Measurements from ENCODE around the gene TTPAL. TPM values are rescaled to one million over a fixed set of nuclear protein-coding genes. Genes with fewer than 3 reads are reported as not detected.

Gene TTPAL
- polyA plus RNA-seq, 1 donor from 2014 or later, result 11.3 TPM

DNA sequence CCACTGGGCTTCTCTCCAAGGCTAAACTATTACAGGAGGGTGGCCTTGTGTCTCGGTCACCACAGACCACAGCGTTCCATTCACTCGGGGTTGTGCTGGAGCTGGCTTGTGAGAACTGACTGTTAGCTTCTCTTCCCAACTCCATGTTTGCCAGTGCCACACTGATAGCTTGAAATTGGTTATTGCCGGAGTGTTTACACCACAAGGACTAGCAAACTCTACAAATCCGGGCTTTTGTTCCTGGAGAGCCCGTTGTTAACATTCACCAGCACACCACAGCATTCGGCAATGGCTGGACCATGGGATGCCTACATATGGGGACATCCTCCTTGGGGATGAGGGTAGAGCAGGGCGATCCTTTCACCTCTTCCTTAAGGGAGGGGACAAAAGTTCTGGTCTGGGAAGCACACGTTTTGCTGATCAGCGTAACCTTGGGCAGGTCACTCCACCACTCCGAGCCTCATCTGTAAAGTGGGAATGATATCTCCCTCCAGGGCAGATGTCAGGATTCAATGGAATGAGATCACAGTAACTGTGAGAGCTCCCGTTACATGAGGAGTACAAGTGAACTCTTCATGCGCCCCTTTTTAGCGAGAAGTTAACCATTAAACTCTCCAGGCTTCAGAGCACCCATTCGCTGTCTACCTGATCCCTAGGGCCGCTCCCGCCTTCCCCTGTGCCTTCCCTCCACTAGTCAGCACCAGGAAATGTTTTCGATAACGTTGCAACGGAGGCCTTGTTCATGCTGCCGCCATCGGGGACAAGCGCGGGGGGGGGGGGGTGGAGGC lies 41.7 kb upstream of the TTPAL start:
- peaks cover 3% of the 10 kb centered on the region for H3K27me3 Mint-ChIP-seq
- no peaks in the 10 kb centered on the region for H3K9me3 Mint-ChIP-seq
- H3K36me3 Mint-ChIP-seq, result no peaks in the 10 kb centered on the region
- no peak overlapping the region for H3K27ac Mint-ChIP-seq
- H3K4me1 Mint-ChIP-seq, result no peaks in the 10 kb centered on the region
- H3K4me3 Mint-ChIP-seq, result no peak overlapping the region

DNA sequence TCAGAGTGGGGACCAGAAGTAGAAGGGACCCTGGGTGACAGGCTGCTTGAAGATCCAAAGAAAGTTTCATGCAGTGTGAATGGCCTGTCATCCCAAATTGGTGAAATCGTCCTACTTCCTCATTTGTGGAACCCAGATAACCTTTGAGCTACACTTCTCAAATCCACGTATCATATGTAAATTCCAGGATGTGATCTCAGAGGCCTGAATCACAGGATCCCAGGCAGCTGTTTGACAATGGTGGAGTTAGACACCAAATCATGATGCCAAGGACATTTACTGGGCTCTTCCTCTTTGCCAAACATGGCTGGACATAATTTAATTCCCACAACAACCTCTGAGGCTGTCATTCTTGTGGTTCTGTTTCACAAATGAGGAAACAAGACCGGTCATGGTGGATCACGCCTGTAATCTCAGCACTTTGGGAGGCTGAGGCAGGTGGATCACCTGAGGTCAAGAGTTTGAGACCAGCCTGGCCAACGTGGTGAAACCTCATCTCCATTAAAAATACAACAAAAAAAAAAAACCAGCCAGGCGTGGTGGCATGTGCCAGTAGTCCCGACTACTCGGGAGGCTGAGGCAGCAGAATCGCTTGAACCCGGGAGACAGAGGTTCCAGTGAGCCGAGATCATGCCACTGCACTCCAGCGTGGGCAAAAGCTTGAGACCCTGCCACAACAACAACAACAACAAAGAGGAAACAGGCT lies 39.9 kb upstream of the TTPAL start:
- Mint-ChIP-seq H3K27ac (no peak overlapping the region), H3K27me3 (peaks cover 6% of the 10 kb centered on the region), H3K9me3 (no peaks in the 10 kb centered on the region), H3K36me3 (peaks cover 1% of the 10 kb centered on the region), H3K4me1 (no peaks in the 10 kb centered on the region), H3K4me3 (no peak overlapping the region)

DNA sequence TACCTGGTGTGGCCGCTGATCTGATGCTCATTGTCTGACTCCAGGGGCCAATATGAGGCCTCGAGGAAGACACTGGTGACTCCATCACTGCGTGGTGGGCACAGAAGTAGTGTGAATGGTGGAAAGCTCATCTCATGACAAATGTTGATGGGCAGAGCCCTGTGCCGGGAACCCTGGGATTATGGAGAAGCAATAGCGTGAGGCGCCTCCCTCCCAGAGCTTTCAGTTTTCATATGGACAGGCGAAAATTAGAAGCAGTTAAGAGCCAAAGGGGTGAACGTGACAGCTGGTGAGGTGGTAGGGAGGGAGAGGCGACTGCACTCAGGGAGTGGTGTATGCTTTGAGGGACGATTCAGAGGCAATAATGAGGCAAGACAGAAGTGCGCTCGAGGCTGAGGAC lies 39.3 kb upstream of the TTPAL start:
- H3K4me1 Mint-ChIP-seq, result no peaks in the 10 kb centered on the region

DNA sequence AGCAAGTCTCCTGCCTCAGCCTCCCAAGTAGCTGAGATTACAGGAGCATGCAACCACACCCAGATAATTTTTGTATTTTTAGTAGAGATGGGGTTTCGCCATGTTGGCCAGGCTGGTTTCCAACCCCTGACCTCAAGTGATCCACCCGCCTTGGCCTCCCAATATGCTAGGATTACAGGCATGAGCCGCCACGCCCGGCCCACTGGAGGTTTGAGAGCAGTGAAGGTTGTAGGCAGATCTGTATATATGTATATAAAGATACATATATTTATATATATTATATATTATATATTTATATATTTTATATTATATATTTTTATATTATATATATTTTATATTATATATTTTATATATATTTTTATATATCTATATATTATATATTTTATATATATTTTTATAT lies 38.2 kb upstream of the TTPAL start:
- H3K4me3 Mint-ChIP-seq, result no peak overlapping the region
- H3K9me3 Mint-ChIP-seq, result no peaks in the 10 kb centered on the region
- H3K27ac Mint-ChIP-seq, result no peak overlapping the region
- no peaks in the 10 kb centered on the region for H3K4me1 Mint-ChIP-seq
- peaks cover 1% of the 10 kb centered on the region for H3K36me3 Mint-ChIP-seq
- peaks cover 4% of the 10 kb centered on the region for H3K27me3 Mint-ChIP-seq

More for the DNA sequence above, 39.3 kb upstream of the TTPAL start:
- Mint-ChIP-seq H3K27me3 (peaks cover 3% of the 10 kb centered on the region), H3K27ac (peak overlapping the region in 1 of 3 donors; percentile 42), H3K36me3 (peaks cover 1% of the 10 kb centered on the region), H3K9me3 (no peaks in the 10 kb centered on the region), H3K4me3 (no peak overlapping the region)

DNA sequence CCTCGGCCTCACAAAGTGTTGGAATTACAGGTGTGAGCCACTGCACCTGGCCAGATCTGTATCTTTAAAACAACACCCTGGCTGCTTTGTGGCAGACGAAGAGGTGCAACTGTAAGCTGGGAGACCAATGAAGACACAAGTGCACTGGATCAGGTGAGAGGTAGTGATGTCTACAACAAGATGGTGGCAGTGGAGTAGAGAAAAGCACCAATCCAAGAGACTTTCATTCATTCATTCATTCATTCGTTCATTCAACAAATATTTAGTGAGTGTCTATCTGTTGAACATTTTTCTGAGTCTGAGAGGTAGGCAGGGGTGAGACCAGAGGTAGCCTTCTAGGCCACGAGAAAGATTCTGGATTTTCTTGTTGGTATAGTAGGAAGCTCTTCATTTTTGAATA lies 36.9 kb upstream of the TTPAL start:
- Mint-ChIP-seq H3K4me3 (no peak overlapping the region), H3K4me1 (no peaks in the 10 kb centered on the region), H3K36me3 (peaks cover 1% of the 10 kb centered on the region), H3K27me3 (peaks cover 11% of the 10 kb centered on the region), H3K9me3 (no peaks in the 10 kb centered on the region), H3K27ac (no peak overlapping the region)

DNA sequence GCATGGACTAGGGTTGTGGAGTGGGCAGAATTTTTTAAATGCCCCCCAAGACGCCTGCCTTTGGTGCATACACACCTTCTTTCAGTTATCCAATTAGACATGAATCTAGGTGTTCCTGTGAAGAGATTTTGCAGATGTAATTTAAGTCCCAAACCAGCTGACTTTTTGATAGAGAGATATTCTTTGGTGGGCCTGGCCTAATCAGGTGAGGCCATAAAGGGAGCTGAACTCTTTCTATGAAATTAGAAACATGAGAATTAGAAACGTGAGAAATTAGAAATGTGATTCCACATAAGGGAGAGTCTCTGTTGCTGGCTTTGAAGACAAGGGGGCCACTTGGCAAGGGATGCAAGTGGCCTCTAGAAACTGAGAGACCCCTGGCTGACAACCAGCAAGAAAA lies 36.4 kb upstream of the TTPAL start:
- Mint-ChIP-seq H3K9me3 (no peaks in the 10 kb centered on the region), H3K36me3 (peaks cover 1% of the 10 kb centered on the region), H3K4me1 (no peaks in the 10 kb centered on the region), H3K4me3 (no peak overlapping the region), H3K27me3 (peaks cover 11% of the 10 kb centered on the region), H3K27ac (no peak overlapping the region)

DNA sequence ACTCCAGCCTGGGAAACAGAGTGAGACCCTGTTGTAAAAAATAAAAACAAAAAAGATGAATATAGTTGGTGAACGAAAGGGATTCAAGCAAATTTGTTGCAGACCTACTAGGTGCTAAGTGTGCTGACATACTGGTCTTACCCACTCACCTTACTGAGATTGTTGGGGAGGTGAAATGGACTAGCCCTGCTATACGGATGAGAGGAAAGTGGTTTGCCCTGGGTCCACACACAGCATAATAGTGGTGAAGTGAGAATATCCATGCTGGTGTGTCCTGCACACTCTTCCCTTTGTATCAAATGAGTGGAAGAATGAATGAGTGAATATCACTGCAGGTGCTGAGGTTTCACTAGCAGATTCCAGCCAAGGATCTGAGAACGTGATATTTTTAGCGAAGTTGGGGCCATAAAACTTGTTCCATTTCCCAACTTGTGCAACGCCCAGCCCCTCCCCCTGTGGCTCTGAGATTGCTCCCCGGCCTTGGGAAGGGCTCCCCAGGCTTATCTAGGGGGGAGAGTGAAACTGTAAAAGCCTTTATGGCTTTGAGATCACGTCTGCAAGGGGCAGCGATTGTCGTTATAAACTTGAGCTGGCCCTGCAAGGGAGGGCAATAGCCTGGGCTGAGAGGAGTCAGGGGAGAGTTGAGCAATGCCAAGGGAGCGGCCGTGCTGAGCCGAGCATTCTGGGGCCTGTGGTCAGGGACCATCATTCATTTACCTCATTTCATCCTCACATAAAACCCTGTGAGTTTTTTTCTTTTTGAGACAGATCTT lies 33.2 kb upstream of the TTPAL start:
- Mint-ChIP-seq H3K27me3 (peaks cover 11% of the 10 kb centered on the region), H3K36me3 (peaks cover 1% of the 10 kb centered on the region)

DNA sequence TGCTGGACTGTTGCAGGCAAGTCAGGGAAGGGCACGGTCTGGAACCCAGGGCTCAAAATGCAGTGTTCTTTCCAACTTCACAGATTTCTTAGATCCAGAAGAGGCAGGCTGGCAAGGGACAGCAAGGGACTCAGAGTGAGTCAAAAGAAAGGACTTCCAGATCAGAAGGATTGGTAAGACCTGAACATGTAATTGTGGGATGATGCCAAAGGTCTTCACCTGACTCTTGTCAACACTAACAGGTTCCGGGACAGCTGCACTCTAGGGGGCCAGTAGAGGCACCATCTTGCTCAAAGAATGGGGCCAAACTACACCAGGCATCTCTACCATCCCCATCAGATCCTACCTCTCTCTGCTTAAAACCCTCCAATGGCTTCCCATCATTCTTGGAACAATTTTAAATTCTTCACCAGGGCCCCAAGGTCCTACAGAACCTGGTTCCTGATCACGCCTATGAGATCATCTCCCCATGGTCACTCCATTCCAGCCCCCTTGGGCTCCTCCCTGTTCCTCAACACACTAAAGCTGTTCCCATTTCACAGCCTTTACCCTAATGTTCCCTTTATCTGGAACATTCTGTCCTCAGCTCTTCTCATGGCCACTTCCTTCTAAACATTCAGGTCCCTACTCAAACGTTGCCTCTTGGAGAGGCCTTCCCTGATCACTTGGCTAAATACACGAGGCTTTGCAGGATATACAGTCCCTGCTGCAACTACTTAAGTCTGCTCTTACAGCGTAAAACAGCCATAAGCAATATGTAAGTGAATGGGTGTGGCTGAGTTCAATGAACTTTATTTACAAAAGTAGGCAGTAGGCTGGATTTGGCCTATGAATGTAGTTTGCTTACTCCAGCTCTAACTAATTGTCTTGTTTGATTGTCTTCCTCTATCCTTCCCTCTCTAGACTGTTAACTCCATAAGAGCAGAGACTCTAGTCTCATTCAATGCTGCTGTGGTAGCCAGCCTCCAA lies 29.6 kb upstream of the TTPAL start:
- Mint-ChIP-seq H3K36me3 (no peaks in the 10 kb centered on the region), H3K9me3 (peaks cover 0 to 3% (median 3%) of the 10 kb centered on the region in 3 donors), H3K27me3 (peaks cover 14% of the 10 kb centered on the region), H3K4me3 (no peak overlapping the region), H3K4me1 (peaks cover 0 to 5% (median 0%) of the 10 kb centered on the region in 3 donors), H3K27ac (peak overlapping the region in 1 of 3 donors; percentile 9)

More for the DNA sequence above, 33.2 kb upstream of the TTPAL start:
- Mint-ChIP-seq H3K4me1 (no peaks in the 10 kb centered on the region), H3K9me3 (no peaks in the 10 kb centered on the region), H3K27ac (no peak overlapping the region), H3K4me3 (no peak overlapping the region)

DNA sequence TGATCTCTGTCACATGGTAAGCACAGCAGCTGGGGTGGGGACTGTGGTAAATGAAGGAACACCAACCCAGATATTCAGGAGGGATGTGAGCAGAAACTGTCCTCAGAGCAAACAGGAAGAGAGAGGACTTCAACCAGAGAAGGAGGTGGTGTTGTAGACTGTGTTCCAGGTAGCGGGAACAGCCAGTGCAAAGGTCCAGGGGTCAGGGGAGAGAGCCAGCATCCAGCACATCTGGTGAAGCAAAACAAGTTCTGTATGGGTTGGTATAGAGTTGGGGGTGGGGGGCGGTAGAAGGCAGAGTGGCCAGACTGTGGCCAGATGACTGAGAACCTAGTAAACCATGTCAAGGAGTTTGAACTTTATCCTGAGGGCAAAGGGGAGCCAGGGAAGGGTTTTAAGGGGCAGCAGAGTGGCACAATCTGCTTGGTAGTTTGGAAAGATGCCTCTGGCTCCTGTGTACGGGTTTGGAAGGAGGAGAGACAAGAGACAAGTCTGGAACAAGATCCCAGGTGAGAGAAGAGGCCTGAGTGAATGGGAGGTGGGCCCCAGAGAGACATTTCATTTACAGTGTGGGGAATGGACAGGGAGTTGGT lies 27.8 kb upstream of the TTPAL start:
- peaks cover 0 to 3% (median 3%) of the 10 kb centered on the region in 3 donors for H3K9me3 Mint-ChIP-seq
- H3K27me3 Mint-ChIP-seq, result peaks cover 10% of the 10 kb centered on the region
- H3K27ac Mint-ChIP-seq, result no peak overlapping the region
- peaks cover 0 to 5% (median 0%) of the 10 kb centered on the region in 3 donors for H3K4me1 Mint-ChIP-seq
- no peaks in the 10 kb centered on the region for H3K36me3 Mint-ChIP-seq
- H3K4me3 Mint-ChIP-seq, result peak overlapping the region in 1 of 4 donors; percentile 59

DNA sequence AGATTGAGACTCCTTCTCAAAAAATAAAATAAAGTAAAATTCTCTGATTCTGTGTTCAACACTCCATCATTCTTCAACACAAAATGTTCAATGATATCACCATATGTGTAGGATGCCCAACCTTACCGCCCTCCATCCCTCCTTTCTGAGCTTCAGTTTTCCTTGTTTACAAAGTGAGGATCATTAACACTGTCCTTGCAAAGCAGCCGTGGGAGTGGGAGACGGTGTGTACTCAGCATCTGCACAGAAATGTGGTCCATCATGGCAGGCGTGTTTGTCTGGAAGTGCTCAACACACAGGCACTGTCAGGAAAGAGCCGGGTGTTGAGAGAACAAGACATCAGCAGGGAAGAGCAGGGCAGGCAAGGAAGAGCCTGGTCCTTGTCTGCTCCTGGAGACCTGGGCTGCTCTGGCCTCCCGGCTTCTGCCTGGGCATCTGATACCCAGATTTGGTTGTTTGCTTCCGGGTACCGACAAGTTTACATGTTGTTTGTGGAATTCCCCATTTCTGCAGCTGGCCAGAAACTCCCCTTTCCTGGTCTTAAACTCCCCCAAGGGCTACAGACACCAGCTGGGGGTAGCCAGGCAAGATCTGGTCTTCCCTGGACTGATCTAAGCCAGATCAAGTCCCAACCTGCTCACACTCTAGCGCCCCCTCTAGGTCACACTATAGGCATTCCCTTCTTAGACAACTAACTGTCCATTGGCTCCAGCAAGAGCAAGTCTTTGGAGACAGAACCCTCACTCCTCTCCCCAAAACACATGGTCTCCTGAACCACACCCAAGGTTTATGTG lies 26.7 kb upstream of the TTPAL start:
- Mint-ChIP-seq H3K9me3 (peaks cover 0 to 3% (median 3%) of the 10 kb centered on the region in 3 donors), H3K27me3 (peaks cover 6% of the 10 kb centered on the region), H3K36me3 (no peaks in the 10 kb centered on the region), H3K27ac (no peak overlapping the region), H3K4me1 (peaks cover 0 to 5% (median 0%) of the 10 kb centered on the region in 3 donors), H3K4me3 (no peak overlapping the region)

DNA sequence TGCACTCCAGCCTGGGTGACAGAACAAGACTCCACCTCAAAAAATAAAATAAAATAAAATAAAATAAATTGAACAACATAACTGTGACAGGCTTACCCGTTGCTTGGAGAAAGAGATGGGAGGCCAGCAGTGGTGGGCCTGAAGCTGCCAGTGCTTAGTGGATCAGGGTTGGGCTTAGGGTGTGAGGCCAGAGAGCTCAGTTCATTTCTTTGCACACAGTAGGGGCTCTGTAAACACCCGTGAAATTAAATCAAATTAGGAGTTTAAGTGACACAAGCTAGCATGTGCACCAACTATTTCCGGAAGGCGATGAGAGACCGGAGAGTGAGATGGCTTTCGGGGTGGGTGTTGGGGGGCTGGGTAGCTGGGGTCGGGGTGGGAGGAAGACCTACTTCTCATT lies 25.8 kb upstream of the TTPAL start:
- Mint-ChIP-seq H3K36me3 (no peaks in the 10 kb centered on the region), H3K27me3 (peaks cover 6% of the 10 kb centered on the region), H3K4me1 (peaks cover 0 to 5% (median 0%) of the 10 kb centered on the region in 3 donors)

DNA sequence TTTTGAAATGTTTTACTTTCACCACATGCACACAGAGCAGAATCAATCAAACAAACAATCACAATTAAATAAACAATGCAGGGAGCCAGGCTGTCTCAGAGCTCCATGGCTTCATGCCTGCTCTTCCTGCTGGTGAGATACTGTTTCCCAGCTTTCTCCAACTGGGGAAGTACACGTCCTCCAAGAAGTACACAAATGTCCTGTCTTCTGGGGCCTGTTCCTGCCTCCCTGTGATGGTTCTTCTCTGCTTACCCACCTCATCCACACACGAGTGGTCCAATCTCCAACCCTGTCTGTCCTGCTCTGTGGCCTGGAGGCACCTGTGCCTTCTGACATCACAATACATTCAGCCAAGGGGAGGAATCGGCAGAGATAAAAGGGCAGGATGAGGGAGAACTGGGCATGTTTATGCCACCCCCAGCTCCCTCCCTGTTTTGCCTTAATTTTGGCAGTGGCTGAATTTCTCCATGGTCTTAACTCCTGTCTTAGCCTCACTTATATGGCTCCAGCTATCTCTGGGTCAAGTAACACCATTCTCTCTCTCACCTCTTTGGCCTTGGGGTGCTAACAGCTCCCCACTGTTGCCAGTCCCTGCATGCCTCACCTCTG lies 25.3 kb upstream of the TTPAL start:
- no peaks in the 10 kb centered on the region for H3K36me3 Mint-ChIP-seq
- peaks cover 6% of the 10 kb centered on the region for H3K27me3 Mint-ChIP-seq
- peaks cover 0 to 5% (median 0%) of the 10 kb centered on the region in 3 donors for H3K4me1 Mint-ChIP-seq
- no peak overlapping the region for H3K27ac Mint-ChIP-seq
- H3K9me3 Mint-ChIP-seq, result peaks cover 0 to 3% (median 3%) of the 10 kb centered on the region in 3 donors
- H3K4me3 Mint-ChIP-seq, result no peak overlapping the region

More for the DNA sequence above, 25.8 kb upstream of the TTPAL start:
- Mint-ChIP-seq H3K27ac (no peak overlapping the region), H3K9me3 (peaks cover 0 to 3% (median 3%) of the 10 kb centered on the region in 3 donors), H3K4me3 (no peak overlapping the region)

DNA sequence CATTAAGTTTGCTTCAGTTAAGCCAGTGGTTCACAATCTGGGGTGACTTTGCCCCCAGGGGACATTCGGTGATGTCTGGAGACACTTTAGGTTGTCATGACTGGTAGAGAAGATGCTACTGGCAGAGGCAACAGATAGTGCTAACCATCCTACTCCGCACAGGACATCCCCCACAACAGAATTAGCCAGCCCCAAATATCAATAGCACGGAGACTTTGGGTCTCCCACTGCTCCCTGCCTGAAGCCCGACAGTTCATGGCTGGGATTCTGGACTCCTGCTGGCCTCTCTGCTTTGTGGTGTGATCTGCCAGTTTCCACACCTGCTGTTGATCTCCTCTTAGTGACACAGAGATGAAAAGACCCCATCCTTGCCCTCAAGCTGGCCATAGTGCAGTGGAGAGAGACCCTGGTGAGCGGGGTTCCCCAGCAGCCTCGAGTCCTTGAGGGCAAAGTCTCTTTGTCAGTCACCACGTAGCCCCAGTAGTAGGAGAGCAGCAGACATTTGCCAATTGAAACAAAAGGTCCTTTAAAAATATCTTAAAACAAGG lies 24.7 kb upstream of the TTPAL start:
- H3K27ac Mint-ChIP-seq, result no peak overlapping the region
- peaks cover 0 to 3% (median 3%) of the 10 kb centered on the region in 3 donors for H3K9me3 Mint-ChIP-seq
- H3K27me3 Mint-ChIP-seq, result peaks cover 6% of the 10 kb centered on the region
- no peak overlapping the region for H3K4me3 Mint-ChIP-seq
- peaks cover 0 to 5% (median 0%) of the 10 kb centered on the region in 3 donors for H3K4me1 Mint-ChIP-seq
- H3K36me3 Mint-ChIP-seq, result no peaks in the 10 kb centered on the region

All from IgD-negative memory B cell (primary cell).